ENCODE data around the gene SOX4. TPM values are rescaled to one million over a fixed set of nuclear protein-coding genes. Genes with fewer than 3 reads are reported as not detected.

The SOX4 gene
- polyA plus RNA-seq, 3 donors: 130 to 152 (median 143) TPM

DNA sequence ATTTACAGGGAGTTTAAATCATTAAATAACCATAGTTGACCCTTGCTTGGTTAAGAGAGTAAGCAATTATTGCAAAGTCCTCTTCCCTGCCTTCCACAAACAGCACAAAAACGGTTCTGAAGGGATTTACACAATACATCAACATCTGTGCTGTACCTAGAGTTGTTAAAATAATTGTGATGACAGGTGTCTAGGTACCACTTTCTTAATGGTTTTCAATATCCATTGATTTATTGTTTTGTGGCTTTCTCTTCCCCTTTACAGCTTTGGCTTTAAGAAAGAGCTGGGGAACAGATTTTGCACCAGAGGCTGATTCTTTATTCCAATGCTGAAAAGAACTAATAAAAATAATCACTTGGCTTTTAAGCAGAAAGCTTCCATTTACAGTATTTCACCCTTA lies 598 bp upstream of the SOX4 start:
- no peak for DNase-seq (ENCODE audit: low read depth in 3 of 3, low spot score in 2 of 3)

DNA sequence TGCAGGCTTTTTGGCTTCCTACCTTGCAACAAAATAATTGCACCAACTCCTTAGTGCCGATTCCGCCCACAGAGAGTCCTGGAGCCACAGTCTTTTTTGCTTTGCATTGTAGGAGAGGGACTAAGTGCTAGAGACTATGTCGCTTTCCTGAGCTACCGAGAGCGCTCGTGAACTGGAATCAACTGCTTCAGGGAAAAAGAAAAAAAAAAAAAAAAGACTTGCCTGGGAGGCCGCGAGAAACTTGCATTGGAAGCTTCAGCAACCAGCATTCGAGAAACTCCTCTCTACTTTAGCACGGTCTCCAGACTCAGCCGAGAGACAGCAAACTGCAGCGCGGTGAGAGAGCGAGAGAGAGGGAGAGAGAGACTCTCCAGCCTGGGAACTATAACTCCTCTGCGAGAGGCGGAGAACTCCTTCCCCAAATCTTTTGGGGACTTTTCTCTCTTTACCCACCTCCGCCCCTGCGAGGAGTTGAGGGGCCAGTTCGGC lies 420 bp downstream of the SOX4 start:
- DNase-seq (ENCODE audit: low read depth in 3 of 3, low spot score in 2 of 3): no peak

DNA sequence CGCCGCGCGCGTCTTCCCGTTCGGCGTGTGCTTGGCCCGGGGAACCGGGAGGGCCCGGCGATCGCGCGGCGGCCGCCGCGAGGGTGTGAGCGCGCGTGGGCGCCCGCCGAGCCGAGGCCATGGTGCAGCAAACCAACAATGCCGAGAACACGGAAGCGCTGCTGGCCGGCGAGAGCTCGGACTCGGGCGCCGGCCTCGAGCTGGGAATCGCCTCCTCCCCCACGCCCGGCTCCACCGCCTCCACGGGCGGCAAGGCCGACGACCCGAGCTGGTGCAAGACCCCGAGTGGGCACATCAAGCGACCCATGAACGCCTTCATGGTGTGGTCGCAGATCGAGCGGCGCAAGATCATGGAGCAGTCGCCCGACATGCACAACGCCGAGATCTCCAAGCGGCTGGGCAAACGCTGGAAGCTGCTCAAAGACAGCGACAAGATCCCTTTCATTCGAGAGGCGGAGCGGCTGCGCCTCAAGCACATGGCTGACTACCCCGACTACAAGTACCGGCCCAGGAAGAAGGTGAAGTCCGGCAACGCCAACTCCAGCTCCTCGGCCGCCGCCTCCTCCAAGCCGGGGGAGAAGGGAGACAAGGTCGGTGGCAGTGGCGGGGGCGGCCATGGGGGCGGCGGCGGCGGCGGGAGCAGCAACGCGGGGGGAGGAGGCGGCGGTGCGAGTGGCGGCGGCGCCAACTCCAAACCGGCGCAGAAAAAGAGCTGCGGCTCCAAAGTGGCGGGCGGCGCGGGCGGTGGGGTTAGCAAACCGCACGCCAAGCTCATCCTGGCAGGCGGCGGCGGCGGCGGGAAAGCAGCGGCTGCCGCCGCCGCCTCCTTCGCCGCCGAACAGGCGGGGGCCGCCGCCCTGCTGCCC lies 1.1 kb downstream of the SOX4 start:
- no peak for DNase-seq (ENCODE audit: low read depth in 3 of 3, low spot score in 2 of 3)

DNA sequence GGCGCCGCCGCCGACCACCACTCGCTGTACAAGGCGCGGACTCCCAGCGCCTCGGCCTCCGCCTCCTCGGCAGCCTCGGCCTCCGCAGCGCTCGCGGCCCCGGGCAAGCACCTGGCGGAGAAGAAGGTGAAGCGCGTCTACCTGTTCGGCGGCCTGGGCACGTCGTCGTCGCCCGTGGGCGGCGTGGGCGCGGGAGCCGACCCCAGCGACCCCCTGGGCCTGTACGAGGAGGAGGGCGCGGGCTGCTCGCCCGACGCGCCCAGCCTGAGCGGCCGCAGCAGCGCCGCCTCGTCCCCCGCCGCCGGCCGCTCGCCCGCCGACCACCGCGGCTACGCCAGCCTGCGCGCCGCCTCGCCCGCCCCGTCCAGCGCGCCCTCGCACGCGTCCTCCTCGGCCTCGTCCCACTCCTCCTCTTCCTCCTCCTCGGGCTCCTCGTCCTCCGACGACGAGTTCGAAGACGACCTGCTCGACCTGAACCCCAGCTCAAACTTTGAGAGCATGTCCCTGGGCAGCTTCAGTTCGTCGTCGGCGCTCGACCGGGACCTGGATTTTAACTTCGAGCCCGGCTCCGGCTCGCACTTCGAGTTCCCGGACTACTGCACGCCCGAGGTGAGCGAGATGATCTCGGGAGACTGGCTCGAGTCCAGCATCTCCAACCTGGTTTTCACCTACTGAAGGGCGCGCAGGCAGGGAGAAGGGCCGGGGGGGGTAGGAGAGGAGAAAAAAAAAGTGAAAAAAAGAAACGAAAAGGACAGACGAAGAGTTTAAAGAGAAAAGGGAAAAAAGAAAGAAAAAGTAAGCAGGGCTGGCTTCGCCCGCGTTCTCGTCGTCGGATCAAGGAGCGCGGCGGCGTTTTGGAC lies 2.0 kb downstream of the SOX4 start:
- DNase-seq (ENCODE audit: low read depth in 3 of 3, low spot score in 2 of 3): no peak

DNA sequence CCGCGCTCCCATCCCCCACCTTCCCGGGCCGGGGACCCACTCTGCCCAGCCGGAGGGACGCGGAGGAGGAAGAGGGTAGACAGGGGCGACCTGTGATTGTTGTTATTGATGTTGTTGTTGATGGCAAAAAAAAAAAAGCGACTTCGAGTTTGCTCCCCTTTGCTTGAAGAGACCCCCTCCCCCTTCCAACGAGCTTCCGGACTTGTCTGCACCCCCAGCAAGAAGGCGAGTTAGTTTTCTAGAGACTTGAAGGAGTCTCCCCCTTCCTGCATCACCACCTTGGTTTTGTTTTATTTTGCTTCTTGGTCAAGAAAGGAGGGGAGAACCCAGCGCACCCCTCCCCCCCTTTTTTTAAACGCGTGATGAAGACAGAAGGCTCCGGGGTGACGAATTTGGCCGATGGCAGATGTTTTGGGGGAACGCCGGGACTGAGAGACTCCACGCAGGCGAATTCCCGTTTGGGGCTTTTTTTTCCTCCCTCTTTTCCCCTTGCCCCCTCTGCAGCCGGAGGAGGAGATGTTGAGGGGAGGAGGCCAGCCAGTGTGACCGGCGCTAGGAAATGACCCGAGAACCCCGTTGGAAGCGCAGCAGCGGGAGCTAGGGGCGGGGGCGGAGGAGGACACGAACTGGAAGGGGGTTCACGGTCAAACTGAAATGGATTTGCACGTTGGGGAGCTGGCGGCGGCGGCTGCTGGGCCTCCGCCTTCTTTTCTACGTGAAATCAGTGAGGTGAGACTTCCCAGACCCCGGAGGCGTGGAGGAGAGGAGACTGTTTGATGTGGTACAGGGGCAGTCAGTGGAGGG lies 2.8 kb downstream of the SOX4 start:
- peak in 1 of 3 donors; percentile 70 for DNase-seq (ENCODE audit: low read depth in 3 of 3, low spot score in 2 of 3)

DNA sequence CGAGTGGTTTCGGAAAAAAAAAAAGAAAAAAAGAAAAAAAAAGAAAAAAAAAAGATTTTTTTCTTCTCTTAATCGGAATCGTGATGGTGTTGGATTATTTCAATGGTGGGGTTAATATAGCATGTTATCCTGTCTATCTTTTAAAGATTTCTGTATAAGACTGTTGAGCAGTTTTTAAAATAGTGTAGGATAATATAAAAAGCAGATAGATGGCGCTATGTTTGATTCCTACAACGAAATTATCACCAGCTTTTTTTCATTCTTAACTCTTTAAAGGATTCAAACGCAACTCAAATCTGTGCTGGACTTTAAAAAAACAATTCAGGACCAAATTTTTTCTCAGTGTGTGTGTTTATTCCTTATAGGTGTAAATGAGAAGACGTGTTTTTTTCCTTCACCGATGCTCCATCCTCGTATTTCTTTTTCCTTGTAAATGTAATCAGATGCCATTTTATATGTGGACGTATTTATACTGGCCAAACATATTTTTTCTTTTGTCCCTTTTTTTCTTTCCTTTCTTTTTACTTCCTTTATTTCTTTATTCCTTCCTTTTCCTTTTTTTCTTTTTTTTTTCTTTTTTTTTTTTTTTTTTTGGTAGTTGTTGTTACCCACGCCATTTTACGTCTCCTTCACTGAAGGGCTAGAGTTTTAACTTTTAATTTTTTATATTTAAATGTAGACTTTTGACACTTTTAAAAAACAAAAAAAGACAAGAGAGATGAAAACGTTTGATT lies 3.6 kb downstream of the SOX4 start:
- DNase-seq (ENCODE audit: low read depth in 3 of 3, low spot score in 2 of 3): no peak

DNA sequence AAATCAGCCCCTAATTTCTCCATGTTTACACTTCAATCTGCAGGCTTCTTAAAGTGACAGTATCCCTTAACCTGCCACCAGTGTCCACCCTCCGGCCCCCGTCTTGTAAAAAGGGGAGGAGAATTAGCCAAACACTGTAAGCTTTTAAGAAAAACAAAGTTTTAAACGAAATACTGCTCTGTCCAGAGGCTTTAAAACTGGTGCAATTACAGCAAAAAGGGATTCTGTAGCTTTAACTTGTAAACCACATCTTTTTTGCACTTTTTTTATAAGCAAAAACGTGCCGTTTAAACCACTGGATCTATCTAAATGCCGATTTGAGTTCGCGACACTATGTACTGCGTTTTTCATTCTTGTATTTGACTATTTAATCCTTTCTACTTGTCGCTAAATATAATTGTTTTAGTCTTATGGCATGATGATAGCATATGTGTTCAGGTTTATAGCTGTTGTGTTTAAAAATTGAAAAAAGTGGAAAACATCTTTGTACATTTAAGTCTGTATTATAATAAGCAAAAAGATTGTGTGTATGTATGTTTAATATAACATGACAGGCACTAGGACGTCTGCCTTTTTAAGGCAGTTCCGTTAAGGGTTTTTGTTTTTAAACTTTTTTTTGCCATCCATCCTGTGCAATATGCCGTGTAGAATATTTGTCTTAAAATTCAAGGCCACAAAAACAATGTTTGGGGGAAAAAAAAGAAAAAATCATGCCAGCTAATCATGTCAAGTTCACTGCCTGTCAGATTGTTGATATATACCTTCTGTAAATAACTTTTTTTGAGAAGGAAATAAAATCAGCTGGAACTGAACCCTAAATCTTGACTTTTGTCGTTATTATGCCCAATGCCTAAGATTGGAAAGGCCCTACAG lies 4.5 kb downstream of the SOX4 start:
- no peak for DNase-seq (ENCODE audit: low read depth in 3 of 3, low spot score in 2 of 3)

DNA sequence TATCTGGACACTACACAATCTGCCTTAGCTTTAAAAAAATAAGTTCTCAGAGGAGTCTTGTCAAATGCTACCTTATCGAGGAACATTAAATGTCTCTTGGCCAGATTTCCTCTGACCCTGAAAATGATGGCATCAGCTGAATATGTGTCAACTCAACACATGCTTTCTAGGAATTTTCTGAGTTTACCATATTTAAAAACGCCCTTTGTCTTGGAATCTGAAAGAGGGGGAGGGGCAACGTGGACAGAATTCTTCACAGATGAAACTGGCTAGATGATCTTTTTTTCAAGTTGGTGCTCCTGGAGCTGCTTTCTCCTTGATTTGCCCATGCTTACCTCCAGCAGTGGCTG lies 5.1 kb downstream of the SOX4 start:
- no peak for DNase-seq (ENCODE audit: low read depth in 3 of 3, low spot score in 2 of 3)

DNA sequence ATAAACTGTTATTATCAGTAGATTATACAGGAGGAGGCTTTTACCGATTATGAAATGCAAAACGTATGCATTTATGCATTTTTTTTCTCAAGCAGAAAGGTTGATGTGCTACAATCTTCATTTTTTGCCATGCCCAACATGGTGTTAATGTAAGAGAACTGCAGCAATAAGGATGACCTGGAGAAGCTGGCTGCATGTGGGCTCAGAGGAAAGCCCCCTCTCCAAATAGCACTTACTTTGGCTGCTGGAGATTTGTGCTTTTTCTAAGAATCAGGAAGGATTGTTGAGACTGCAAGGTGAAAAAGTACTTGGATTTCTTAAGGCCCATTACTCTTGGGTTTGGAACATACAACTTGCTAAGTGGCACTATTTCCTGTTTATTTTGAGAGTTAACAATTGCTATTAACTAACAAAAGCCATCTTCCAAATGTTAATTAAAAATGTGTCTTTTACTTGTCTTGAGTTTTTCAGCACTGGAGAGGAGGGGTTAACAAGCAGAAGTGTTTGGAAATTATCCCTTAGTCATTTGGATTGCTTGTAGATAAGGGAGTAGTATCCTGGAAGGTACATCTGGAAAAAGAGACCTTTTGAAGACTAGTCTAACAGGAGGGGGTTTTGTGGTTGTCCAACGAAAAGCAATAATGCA lies 5.6 kb downstream of the SOX4 start:
- no peak for DNase-seq (ENCODE audit: low read depth in 3 of 3, low spot score in 2 of 3)

DNA sequence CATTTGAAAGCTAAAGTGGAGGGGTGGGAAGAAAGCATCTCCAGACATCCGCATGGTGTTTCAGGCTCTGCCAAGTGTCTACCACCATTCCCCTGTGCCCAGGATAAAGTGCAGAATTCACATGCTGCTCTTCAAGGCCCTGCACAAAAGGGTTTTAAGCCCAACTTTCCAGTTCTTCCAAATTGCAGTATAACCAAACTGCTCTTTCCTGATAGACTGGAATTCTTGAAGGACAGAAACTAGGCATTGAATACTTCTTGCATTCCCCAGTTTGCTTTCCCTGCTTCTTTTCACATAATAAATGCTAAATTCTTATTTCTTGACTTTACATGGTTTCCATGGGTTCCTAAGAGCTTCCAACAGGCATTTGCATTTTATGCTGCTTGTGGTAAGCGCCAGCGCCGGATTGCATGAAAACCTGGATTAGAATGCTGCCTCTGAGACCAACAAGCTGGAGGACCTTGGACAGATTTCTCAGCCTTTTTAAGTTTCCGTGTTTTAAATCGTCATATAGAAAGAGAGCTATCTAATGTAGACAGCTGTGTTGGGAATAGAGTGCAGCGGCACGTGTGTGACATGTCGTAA lies 7.9 kb downstream of the SOX4 start:
- no peak for DNase-seq (ENCODE audit: low read depth in 3 of 3, low spot score in 2 of 3)

DNA sequence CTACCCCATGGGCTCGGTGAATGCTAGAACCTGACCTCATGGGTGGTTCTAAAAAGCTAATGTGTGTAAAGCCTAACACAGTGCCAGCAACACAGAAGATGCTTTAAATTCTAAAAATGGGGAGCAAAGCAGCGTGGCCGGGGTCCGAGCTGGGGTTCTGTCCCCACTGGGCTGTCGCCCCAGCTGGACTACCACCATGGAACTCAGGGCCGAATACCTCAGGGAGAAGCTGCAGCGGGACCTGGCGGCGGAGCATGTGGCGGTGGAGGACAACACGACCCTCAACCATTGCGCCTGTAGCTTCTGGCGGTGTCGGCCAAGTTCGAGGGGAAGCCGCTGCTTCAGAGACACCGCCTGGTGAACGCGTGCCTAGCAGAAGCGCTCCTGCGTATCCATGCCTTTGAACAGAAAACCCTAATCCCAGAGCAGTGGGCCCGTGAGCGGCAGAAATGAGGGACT lies 8.4 kb downstream of the SOX4 start:
- no peak for DNase-seq (ENCODE audit: low read depth in 3 of 3, low spot score in 2 of 3)

DNA sequence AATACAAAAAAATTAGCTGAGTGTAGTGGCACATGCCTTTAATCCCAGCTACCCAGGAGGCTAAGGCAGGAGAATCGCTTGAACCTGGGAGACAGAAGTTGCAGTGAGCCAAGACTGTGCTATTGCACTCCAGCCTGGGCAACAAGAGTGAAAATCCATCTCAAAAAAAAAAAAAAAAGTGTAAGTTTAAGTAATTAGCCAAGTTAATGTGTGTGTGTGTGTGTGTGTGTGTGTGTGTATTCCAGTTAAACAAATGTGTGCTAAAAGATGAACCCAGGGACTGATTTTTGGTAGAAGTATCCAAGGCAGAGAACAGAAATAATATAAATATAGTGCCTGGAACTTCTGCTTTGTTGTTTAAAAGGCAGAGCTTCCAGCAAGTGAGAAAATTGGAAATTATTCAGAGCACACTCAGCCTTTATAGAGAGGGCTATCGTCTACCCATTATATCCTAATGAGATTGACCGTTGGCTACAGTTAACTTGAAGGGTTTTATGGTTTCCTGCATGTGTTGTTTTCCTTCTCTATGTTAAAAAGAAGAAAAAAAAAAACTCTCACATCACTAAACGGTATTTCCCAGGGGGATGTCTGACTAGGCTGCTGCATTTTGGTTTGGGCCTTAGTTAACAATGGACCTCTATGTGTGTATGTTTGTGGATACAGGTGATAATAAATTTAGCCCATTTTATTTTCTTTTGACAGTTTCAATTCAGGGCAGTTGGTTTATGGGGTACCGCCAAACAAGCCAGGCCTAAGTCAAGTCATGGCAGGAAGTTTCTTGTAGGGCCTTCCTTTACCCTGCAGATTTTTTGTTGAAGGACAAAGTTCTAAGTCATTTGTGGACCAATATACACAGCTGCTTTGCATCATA lies 9.8 kb downstream of the SOX4 start:
- no peak for DNase-seq (ENCODE audit: low read depth in 3 of 3, low spot score in 2 of 3)

DNA sequence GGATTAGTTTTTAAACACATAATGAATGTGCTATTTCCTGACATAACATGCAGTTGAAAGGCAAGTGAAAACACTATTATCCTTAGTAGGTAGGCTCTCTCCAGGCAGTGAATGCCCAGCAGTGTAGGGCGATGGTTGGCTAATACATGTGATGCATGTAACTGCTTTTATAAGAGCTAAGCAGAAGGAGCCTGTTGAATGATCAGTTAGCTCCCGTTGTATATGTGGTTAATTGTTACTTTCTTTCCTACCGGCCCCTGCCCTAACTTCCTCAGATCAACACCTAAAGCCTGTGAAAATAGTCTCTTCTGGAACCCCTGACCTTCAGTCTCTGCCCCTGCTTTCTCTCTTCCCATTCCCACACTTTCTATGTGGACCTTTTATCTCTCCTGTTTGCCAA lies 10.5 kb downstream of the SOX4 start:
- no peak for DNase-seq (ENCODE audit: low read depth in 3 of 3, low spot score in 2 of 3)

DNA sequence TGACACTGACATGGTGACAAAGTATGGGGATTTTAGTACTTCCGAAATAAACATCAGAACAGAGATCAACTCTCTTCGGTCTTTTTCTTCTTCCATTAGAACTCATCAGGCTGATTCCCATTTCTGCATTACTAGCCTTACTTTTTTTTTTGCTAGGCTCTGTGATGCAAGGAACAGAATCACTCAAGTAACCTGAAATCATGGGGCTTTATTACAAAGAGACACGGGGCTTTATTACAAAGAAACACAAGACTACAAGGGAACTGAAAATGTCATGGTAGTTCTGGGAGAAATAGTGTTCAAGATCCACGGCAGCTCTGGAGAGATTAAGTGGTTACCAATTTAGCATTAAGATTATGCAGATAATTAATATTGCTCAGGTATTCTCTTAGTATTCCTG lies 11.6 kb downstream of the SOX4 start:
- no peak for DNase-seq (ENCODE audit: low read depth in 3 of 3, low spot score in 2 of 3)

DNA sequence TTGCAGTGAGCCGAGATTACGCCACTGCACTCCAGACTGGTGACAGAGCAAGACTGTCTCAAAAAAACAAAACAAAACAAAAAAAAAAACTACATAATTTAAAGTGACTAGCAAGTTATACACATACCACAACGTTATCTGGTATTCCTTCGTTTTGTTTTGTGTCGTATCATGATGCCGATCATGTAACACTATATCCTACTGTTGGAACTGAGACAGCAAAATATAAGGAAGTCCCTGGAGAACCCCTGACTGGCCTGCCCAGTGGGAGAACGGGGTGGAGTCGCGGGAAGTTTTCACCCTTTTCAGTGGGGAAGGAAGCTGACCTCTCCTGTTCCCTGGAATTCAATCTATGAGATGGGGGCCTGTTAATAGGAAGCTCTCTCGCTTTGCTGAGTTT lies 15.1 kb downstream of the SOX4 start:
- no peak for DNase-seq (ENCODE audit: low read depth in 3 of 3, low spot score in 2 of 3)

DNA sequence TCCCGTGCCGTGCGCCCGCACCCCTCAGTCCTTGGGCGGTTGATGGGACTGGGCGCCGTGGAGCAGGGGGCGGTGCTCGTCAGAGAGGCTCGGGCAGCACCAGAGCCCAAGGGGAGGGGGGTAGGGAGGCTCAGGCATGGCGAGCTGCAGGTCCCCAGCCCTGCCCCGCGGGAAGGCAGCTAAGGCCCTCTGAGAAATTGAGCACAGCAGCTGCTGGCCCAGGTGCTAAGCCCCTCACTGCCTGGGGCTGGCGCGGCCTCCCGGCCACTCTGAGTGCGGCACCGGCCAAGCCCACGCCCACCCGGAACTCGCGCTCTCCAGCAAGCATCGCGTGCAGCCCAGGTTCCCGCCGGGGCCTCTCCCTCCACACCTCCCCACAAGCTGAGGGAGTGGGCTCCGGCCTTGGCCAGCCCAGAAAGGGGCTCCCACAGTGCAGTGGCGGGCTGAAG lies 16.4 kb downstream of the SOX4 start:
- DNase-seq (ENCODE audit: low read depth in 3 of 3, low spot score in 2 of 3): no peak

DNA sequence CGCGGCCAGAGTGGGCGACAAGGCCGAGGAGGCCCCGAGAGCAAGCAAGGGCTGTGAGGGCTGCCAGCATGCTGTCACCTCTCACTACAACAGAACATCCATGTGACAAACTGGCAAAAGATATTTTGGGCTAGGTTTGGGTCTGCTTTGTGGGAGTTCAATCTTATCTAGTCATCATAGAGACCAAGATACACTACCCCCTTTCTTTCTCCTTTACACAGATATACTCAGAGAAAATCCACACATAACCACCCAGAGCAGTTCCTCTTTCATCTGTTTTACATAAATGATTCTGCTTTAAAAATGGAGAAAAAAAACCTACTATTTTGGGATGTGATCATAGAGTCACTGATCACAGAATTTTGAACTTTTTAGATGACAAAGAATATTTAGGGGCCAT lies 16.8 kb downstream of the SOX4 start:
- no peak for DNase-seq (ENCODE audit: low read depth in 3 of 3, low spot score in 2 of 3)
